K562 (cell line): ENCODE measurements around the gene FOXD4. TPM values are rescaled to one million over a fixed set of nuclear protein-coding genes. Genes with fewer than 3 reads are reported as not detected.
A peak's percentile ranks its signal among the peaks of the same experiment; 100 is the strongest.
"Not testable (repeated sequence)": the region's sequence is repeated elsewhere in the genome, so short reads cannot be mapped to it uniquely, and the experiment has no call there.

Source experiments
- ATAC-seq: fragments of 200-7000 bp; cut with Tn5 transposase; 3 replicates; pipeline ENCODE4 v1.9.1; 2020; ENCODE audit warnings: moderate library complexity
- BruUV-seq: library from RNA; stranded (reverse); fragments of 400-500 nt; replicated peaks from 2 replicates; lab custom pipeline; 2021; lab: Mats Ljungman, UMichigan
- CTCF ChIA-PET: fragments of 300-600 bp; formaldehyde crosslinking; extraction: SDS; loops from one replicate; lab custom pipeline; 2021; ENCODE audit warnings: low intra/inter-chr PET ratio; lab: Yijun Ruan, JAX
- POLR2A ChIA-PET: fragments of 300-600, 350-650 bp; sonication (Branson Sonifier 250); formaldehyde crosslinking; extraction: SDS; loops from one replicate; lab custom pipeline; 2021; ENCODE audit warnings: antibody characterized with exemption, inconsistent platforms; lab: Yijun Ruan, JAX
- DNase-seq, 4 experiments: peaks; one replicate each; pipeline versions ENCODE4 v3.0.0 to v3.0.0-alpha.2; 2011 to 2018; ENCODE audit warnings: low spot score in 3 of 4, mixed read lengths in 3 of 4; ENCODE audit errors: extremely low read depth in 1 of 4
- FAIRE-seq: peaks from 2 replicates; lab custom pipeline; 2011; peaks lifted over from hg19 to GRCh38; lab: Jason Lieb, UNC
- H2AFZ ChIP-seq: 2 replicates; pipeline ENCODE4 v1.6.0; 2011; ENCODE audit warnings: low read depth, low read length, control low read depth, inconsistent platforms
- H3K27ac ChIP-seq: fragments of 200-600 bp; 3 replicates; pipeline ENCODE4 v1.8.0; 2011; ENCODE audit warnings: low read depth, mild to moderate bottlenecking, control low read depth, inconsistent platforms, low read length, moderate library complexity, mixed read lengths; ENCODE audit errors: extremely low read depth
- H3K27me3 ChIP-seq, 2 experiments: fragments of 300-600 bp in 1 of 2; 2 replicates in 1 of 2; 3 replicates in 1 of 2; pipeline versions ENCODE4 v1.6.0 to v1.8.0; 2011; ENCODE audit warnings: inconsistent platforms in 2 of 2, low read length in 2 of 2, mild to moderate bottlenecking in 1 of 2, mixed read lengths in 1 of 2, moderate library complexity in 1 of 2; ENCODE audit not compliant: control insufficient read depth in 2 of 2, insufficient read depth in 2 of 2
- H3K36me3 ChIP-seq: fragments of 300-600 bp; 3 replicates; pipeline ENCODE4 v1.8.0; 2011; ENCODE audit warnings: mild to moderate bottlenecking, low read length, inconsistent platforms; ENCODE audit not compliant: control insufficient read depth, insufficient read depth
- H3K4me1 ChIP-seq, 2 experiments: fragments of 200-600 bp in 1 of 2; replicated peaks in 1 of 2; 2 replicates in 1 of 2; 3 replicates in 1 of 2; pipeline versions ENCODE4 v1.5.1 to v1.8.0; 2011; ENCODE audit warnings: inconsistent platforms in 2 of 2, low read length in 2 of 2, mild to moderate bottlenecking in 1 of 2, mixed read lengths in 1 of 2, moderate library complexity in 1 of 2; ENCODE audit not compliant: control insufficient read depth in 2 of 2, insufficient read depth in 2 of 2
- H3K4me2 ChIP-seq: 2 replicates; pipeline ENCODE4 v1.6.1; 2011; ENCODE audit warnings: low read length, control low read depth, inconsistent platforms, mixed read lengths; ENCODE audit not compliant: insufficient read depth
- H3K4me3 ChIP-seq: fragments of 200-600 bp; sonication (generic), shearing (Covaris generic); 2 replicates; pipeline ENCODE4 v1.5.1; 2016; ENCODE audit warnings: control low read depth, inconsistent platforms
- H3K79me2 ChIP-seq: fragments of 200-600 bp; 3 replicates; pipeline ENCODE4 v1.8.0; 2011; ENCODE audit warnings: low read length, inconsistent platforms; ENCODE audit not compliant: control insufficient read depth, insufficient read depth
- H3K9ac ChIP-seq, 2 experiments: 2 replicates each; pipeline versions ENCODE4 v1.6.0 to v1.6.1; 2011; ENCODE audit warnings: low read depth in 2 of 2, low read length in 2 of 2, control low read depth in 1 of 2, inconsistent platforms in 1 of 2, mild to moderate bottlenecking in 1 of 2, mixed read lengths in 1 of 2; ENCODE audit not compliant: insufficient read depth in 1 of 2
- H3K9me1 ChIP-seq: one replicate; pipeline ENCODE4 v1.6.0; 2011; ENCODE audit warnings: inconsistent platforms, mild to moderate bottlenecking, low read length, moderate library complexity; ENCODE audit not compliant: control insufficient read depth, insufficient read depth
- H3K9me3 ChIP-seq: replicated peaks from 2 replicates; pipeline ENCODE4 v1.5.1; 2011; ENCODE audit warnings: low read depth, low read length, inconsistent platforms; ENCODE audit not compliant: control insufficient read depth, insufficient read depth
- H4K20me1 ChIP-seq: replicated peaks from 2 replicates; pipeline ENCODE4 v1.6.1; 2011; ENCODE audit warnings: low read length, inconsistent platforms, mixed read lengths; ENCODE audit not compliant: control insufficient read depth, insufficient read depth
- NRF1 ChIP-seq, 2 experiments: fragments of 450-650 bp; IDR thresholded peaks in 1 of 2; conservative IDR thresholded peaks in 1 of 2; 2 replicates each; pipeline ENCODE4 v1.6.1; 2014; ENCODE audit warnings: mild to moderate bottlenecking in 2 of 2
- WGBS: fragments of 100-300 bp; shearing (Covaris generic); methylation state at CpG from one replicate; pipeline ENCODE4 v1.1.6; 2016; ENCODE audit warnings: low coverage, mixed read lengths; ENCODE audit not compliant: insufficient coverage; ENCODE audit errors: missing lambda C conversion rate; 5-methylcytosine and 5-hydroxymethylcytosine counted together
- in situ Hi-C: fragments of 300-500 bp; cut with MboI; formaldehyde crosslinking; loops from 4 replicates; pipeline ENCODE4 v1.15.0; 2018; ENCODE audit warnings: inconsistent platforms, mixed read lengths
- intact Hi-C: fragments of 100-400 bp; cut with micrococcal nuclease; formaldehyde crosslinking; loops from 2 replicates; pipeline ENCODE4 v1.14.2; 2022
- polyA plus RNA-seq, 8 experiments: library from polyadenylated mRNA; depleted of rRNA in 4 of 8; stranded (reverse) in 5 of 8; unstranded in 3 of 8; fragments of >200 nt; fragmentation: Nextera tagmentation in 2 of 8; fragmentation: Illumina TruSeq in 1 of 8; extraction: Ambion mirVana in 2 of 8; extraction: Trizol in 1 of 8; gene quantifications; 2 replicates each; pipeline versions ENCODE4 v1.2.1 to v1.2.3, GENCODE V29; 2011 to 2014; ENCODE audit warnings: inconsistent platforms in 1 of 8, missing spikeins in 1 of 8
- total RNA-seq, 7 experiments: library from RNA; depleted of rRNA in 6 of 7; stranded (reverse); fragments of >200 nt in 6 of 7; fragmentation: Illumina TruSeq in 2 of 7; extraction: Trizol in 2 of 7; gene quantifications; 2 replicates each; pipeline versions ENCODE4 v1.2.1 to v1.2.3, GENCODE V29; 2011 to 2021; ENCODE audit warnings: low replicate concordance in 1 of 7
- TF ChIP-seq, protein P1 (sequence below), 2 experiments: IDR thresholded peaks; 2 replicates each; pipeline ENCODE4 v1.6.1; 2011; ENCODE audit warnings: borderline replicate concordance in 1 of 2, control low read depth in 1 of 2, low read depth in 1 of 2, low read length in 1 of 2, mild to moderate bottlenecking in 1 of 2, mixed read lengths in 1 of 2, moderate library complexity in 1 of 2; ENCODE audit not compliant: insufficient read depth in 1 of 2, insufficient read length in 1 of 2, poor library complexity in 1 of 2, severe bottlenecking in 1 of 2; ENCODE audit errors: extremely low read depth in 1 of 2

Gene FOXD4
- total and polyA plus RNA-seq, 9 of the 15 experiments (the other 6 are each of a cell fraction or from before 2014, with no cell fraction given), result 0.06 to 1.0 (median 0.53) TPM; not detected in 1

DNA sequence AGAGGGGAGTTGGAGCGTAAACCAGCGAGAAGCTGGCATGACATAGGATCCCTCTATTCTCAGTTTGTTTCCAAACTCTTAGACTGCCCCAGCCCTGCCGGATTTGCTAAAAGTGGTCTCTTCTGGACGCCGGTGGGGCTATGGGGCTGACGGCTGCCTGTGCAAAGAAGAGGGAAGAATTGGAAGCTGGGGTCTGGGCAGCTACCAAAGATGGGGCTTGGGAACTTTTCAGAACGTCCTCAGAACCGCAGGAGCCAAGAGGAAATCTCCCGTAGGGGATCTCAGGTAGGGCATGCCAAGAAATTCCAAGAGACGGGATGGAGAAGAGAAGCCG lies 3.1 kb downstream of the FOXD4 start:
- H3K36me3 ChIP-seq, H3K9me1 ChIP-seq, FAIRE-seq, H3K27ac ChIP-seq, POLR2A ChIA-PET, H4K20me1 ChIP-seq, H3K9me3 ChIP-seq, BruUV-seq, H3K4me3 ChIP-seq, CTCF ChIA-PET, in situ Hi-C loops, H2AFZ ChIP-seq, H3K9ac ChIP-seq, DNase-seq, H3K79me2 ChIP-seq, intact Hi-C loops, H3K27me3 ChIP-seq, H3K4me2 ChIP-seq, ATAC-seq: not testable (repeated sequence)
- H3K4me1 ChIP-seq, result peaks cover 0 to 19% of the 10 kb centered on the region in 2 experiments; a peak in 2 of 5 replicates
- 35% methylated on average over 4 of the region's 11 CpGs for WGBS

DNA sequence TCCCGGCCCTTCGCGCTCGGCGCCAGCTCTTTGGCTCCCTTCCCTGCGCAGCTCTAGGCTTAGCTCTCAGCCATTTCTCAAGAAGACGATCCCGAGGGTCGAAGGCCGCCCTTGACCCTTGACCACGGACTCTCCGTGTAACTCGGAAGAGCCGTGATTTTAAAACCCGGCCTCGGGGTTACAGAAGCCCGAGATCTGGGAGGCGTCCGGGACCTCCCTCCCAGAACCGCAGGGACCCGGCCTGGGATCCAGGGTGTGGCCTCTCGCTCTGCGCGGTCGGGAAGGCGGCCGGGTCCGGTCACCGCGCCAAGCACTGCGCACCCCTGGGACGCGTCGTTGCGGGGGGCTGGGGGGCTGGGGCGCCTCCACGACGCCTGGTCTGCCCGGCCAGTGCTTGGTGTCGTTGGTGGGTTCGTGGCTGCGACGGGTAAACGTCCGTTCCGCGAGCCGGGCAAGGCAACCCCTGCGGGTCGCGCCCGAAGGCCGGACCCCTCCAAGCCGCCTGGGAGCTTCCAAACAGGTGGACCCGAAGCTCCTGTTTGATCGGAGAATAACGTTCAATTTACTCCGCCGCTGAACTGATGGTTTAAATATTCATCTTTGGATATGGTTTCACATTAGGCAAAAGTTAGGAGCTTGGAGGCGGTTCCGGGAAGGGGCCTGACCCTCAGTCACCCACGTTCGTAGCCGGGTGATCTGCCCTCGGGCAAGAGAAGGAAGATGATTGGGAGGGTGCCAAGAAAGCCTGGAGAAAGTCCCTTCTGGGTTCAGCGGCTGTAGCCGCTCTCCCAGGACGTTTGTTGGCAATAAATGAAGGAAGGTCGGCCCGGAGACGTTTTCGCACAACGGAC lies 3.7 kb downstream of the FOXD4 start:
- Histone ChIP-seq H3K4me1 (peaks cover 0 to 19% of the 10 kb centered on the region in 2 experiments; a peak in 2 of 5 replicates), H3K4me2 (peak overlapping the region; percentile 49; the same call in 1 of the 2 replicates), H3K9ac (peak overlapping the region; percentile 14 to 79; a peak in 3 of 4 replicates), H3K4me3 (peak overlapping the region; percentile 41), H2AFZ (peak overlapping the region; percentile 66)
- TF ChIP-seq, protein P1, sequence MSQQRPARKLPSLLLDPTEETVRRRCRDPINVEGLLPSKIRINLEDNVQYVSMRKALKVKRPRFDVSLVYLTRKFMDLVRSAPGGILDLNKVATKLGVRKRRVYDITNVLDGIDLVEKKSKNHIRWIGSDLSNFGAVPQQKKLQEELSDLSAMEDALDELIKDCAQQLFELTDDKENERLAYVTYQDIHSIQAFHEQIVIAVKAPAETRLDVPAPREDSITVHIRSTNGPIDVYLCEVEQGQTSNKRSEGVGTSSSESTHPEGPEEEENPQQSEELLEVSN (IDR thresholded peaks at IDR 0.05; ENCODE audit: borderline replicate concordance in 1 of 2, extremely low read depth in 1 of 2, insufficient read depth in 1 of 2, insufficient read length in 1 of 2, low read depth in 1 of 2, low read length in 1 of 2, poor library complexity in 1 of 2, severe bottlenecking in 1 of 2), result peak in 1 of 2 experiments; percentile 2
- peak in 1 of 2 experiments; percentile 32; a peak in 1 of 4 replicates for TF ChIP-seq NRF1 (conservative IDR thresholded peaks at IDR 0.05 in 1 of 2, IDR thresholded peaks at IDR 0.05 in 1 of 2)
- intact Hi-C loops, H3K9me3 ChIP-seq, CTCF ChIA-PET, in situ Hi-C loops, POLR2A ChIA-PET, BruUV-seq, FAIRE-seq, H4K20me1 ChIP-seq, H3K27me3 ChIP-seq, H3K79me2 ChIP-seq, H3K27ac ChIP-seq, H3K9me1 ChIP-seq, H3K36me3 ChIP-seq: not testable (repeated sequence)
- ATAC-seq (peak; percentile 52), DNase-seq (peak in 2 of 4 experiments; percentile 0)
- 16% methylated on average over 29 of the region's 73 CpGs for WGBS
